Measurements from ENCODE around the gene S100A13. TPM values are rescaled to one million over a fixed set of nuclear protein-coding genes. Genes with fewer than 3 reads are reported as not detected.

The S100A13 gene
- total and polyA plus RNA-seq, 9 of the 15 experiments (the other 6 are each of a cell fraction or from before 2014, with no cell fraction given) = 41.9 to 129 (median 58.0) TPM

DNA sequence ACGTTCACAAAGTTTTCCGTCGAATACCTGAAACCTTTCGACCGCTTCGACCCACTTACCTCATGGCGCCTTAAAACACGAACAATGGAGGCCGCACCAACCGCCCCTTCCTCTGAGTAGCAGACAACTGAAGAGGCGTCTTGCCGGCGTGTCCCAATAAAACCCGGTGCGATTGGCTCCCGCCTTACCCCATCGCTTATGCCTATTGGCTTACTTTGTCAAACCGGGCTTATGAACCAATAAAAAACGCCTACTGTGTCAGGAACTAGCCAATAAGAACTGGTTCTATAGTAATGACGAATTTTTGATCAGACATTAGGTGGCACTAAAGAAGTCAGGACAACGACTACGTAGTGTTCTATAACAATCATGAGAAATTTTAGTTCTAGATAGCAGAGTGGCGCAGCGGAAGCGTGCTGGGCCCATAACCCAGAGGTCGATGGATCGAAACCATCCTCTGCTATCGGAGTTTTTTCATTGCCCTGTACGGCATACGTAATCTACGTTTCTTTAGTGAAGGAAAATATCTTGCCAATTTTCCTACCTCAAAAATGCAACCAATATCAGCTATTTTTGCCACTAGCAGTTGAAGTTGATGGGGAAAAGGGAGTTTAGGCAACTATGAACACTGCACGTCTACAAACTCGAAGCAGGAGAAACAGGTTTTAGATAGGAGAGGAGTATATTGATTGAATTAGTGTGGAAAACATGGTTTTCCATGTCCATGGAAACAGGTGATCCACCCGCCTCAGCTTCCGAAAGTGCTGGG, 43.7 kb upstream of the S100A13 start, which contains the start of gene ILF2 (continued):
- TF ChIP-seq, protein P1, sequence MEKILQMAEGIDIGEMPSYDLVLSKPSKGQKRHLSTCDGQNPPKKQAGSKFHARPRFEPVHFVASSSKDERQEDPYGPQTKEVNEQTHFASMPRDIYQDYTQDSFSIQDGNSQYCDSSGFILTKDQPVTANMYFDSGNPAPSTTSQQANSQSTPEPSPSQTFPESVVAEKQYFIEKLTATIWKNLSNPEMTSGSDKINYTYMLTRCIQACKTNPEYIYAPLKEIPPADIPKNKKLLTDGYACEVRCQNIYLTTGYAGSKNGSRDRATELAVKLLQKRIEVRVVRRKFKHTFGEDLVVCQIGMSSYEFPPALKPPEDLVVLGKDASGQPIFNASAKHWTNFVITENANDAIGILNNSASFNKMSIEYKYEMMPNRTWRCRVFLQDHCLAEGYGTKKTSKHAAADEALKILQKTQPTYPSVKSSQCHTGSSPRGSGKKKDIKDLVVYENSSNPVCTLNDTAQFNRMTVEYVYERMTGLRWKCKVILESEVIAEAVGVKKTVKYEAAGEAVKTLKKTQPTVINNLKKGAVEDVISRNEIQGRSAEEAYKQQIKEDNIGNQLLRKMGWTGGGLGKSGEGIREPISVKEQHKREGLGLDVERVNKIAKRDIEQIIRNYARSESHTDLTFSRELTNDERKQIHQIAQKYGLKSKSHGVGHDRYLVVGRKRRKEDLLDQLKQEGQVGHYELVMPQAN (IDR thresholded peaks at IDR 0.05; ENCODE audit: borderline replicate concordance) = peak; percentile 39; the same call in 1 of the 2 replicates
- TF ChIP-seq ZKSCAN1 (IDR thresholded peaks at IDR 0.05; ENCODE audit: low read depth, low read length) (peak; percentile 60), ZNF407 (IDR thresholded peaks at IDR 0.05; ENCODE audit: low read depth) (peak; percentile 80), TBP (optimal IDR thresholded peaks at IDR 0.05; ENCODE audit: low read depth, low read length) (peak; percentile 100), ZNF668 (CRISPR knock-in tag; IDR thresholded peaks at IDR 0.05) (no peak), ETV1 (tag; conservative IDR thresholded peaks at IDR 0.05; ENCODE audit: low read depth) (peak; percentile 86), JUND (IDR thresholded peaks at IDR 0.05; ENCODE audit: borderline replicate concordance, low read depth, low read length) (no peak; the same call in 1 of the 2 replicates), JUND (tag; IDR thresholded peaks at IDR 0.05; ENCODE audit: borderline replicate concordance, low read depth, low read length) (peak; percentile 60; the same call in 2 of the 3 replicates), IFI16 (CRISPR knock-in tag; IDR thresholded peaks at IDR 0.05) (no peak), ASH1L (IDR thresholded peaks at IDR 0.05; ENCODE audit: borderline replicate concordance, low read depth, partially characterized antibody) (peak; percentile 97), CREB1 (IDR thresholded peaks at IDR 0.05) (peak; percentile 77), CREB1 (CRISPR knock-in tag; IDR thresholded peaks at IDR 0.05) (peak; percentile 86), ZNF764 (CRISPR knock-in tag; IDR thresholded peaks at IDR 0.05; ENCODE audit: low read depth) (peak; percentile 87), RCOR1 (IDR thresholded peaks at IDR 0.05; ENCODE audit: borderline replicate concordance in 1 of 2, low read depth in 2 of 2, low read length in 2 of 2) (peak in 1 of 2 experiments; percentile 11; a peak in 1 of 4 replicates), MCM2 (IDR thresholded peaks at IDR 0.05; ENCODE audit: low read depth) (no peak), PML (IDR thresholded peaks at IDR 0.05; ENCODE audit: low read length) (peak; percentile 90)
- TF ChIP-seq, protein P2, sequence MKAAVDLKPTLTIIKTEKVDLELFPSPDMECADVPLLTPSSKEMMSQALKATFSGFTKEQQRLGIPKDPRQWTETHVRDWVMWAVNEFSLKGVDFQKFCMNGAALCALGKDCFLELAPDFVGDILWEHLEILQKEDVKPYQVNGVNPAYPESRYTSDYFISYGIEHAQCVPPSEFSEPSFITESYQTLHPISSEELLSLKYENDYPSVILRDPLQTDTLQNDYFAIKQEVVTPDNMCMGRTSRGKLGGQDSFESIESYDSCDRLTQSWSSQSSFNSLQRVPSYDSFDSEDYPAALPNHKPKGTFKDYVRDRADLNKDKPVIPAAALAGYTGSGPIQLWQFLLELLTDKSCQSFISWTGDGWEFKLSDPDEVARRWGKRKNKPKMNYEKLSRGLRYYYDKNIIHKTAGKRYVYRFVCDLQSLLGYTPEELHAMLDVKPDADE (conservative IDR thresholded peaks at IDR 0.05; ENCODE audit: control insufficient read depth, low read depth, low read length) = peak; percentile 96

Measured in K562 (cell line).